Progenitor cell of endocrine pancreas (in vitro differentiated cells): Measurements from ENCODE around the gene CRK. TPM values are rescaled to one million over a fixed set of nuclear protein-coding genes. Genes with fewer than 3 reads are reported as not detected.
A peak's percentile ranks its signal among the peaks of the same experiment; 100 is the strongest.
"Not testable (repeated sequence)": the region's sequence is repeated elsewhere in the genome, so short reads cannot be mapped to it uniquely, and the experiment has no call there.

Experiments used
- DNase-seq: peaks from one replicate; pipeline ENCODE4 v3.0.0; 2021; ENCODE audit warnings: low spot score; ENCODE audit not compliant: unreplicated experiment
- H3K27ac Mint-ChIP-seq: 2 replicates; pipeline ENCODE4 v1.8.0; 2021; ENCODE audit warnings: mild to moderate bottlenecking, moderate library complexity, mixed read lengths
- H3K27me3 Mint-ChIP-seq: 2 replicates; pipeline ENCODE4 v1.8.0; 2021; ENCODE audit warnings: mixed read lengths
- H3K36me3 Mint-ChIP-seq: 2 replicates; pipeline ENCODE4 v1.8.0; 2022; ENCODE audit warnings: mixed read lengths; ENCODE audit not compliant: insufficient read depth
- H3K4me1 Mint-ChIP-seq: 2 replicates; pipeline ENCODE4 v1.8.0; 2021; ENCODE audit warnings: low read depth, mixed read lengths
- H3K4me3 Mint-ChIP-seq: 2 replicates; pipeline ENCODE4 v1.8.0; 2021; ENCODE audit warnings: low read depth, mild to moderate bottlenecking, moderate library complexity, mixed read lengths
- H3K9me3 Mint-ChIP-seq: 2 replicates; pipeline ENCODE4 v1.8.0; 2021; ENCODE audit warnings: low read depth, mixed read lengths
- CTCF ChIP-seq: fragments of 200-600 bp; sonication (generic); IDR thresholded peaks from one replicate; pipeline ENCODE4 v1.5.0; 2021; ENCODE audit warnings: antibody characterized with exemption, mild to moderate bottlenecking; ENCODE audit not compliant: unreplicated experiment
- total RNA-seq: library from RNA; stranded (reverse); gene quantifications from 2 replicates; pipeline ENCODE4 v1.2.1, GENCODE V29; 2021

CRK gene
- total RNA-seq, 1 donor from 2014 or later: 41.6 TPM

- Mint-ChIP-seq H3K36me3 (peaks cover 3% of the 10 kb centered on the region), H3K9me3 (no peaks in the 10 kb centered on the region), H3K4me3 (no peak overlapping the region), H3K27ac (peak overlapping the region; percentile 78), H3K27me3 (no peaks in the 10 kb centered on the region), H3K4me1 (peaks cover 17% of the 10 kb centered on the region)
- DNase-seq: no peak
- no peak for TF ChIP-seq CTCF
These were observed 71.1 kb downstream of the CRK start for GRCh38 chr17:1384905-1385435.

DNA sequence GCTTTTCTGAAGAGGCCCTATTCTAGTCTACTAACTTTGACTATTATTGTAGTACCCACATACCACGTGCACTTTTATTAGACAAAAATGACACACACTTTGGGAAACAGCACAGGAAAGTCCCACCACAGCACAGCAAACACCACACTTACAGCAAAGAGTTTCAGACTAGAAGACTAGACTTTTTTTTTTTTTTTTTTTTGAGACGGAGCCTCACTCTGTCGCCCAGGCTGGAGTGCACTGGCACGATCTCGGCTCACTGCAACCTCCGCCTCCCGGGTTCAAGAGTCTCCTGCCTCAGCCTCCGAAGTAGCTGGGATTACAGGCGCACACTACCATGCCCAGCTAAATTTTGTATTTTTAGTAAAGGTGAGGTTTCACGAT lies 76.1 kb downstream of the CRK start:
- TF ChIP-seq CTCF: no peak
- Mint-ChIP-seq H3K27me3 (no peaks in the 10 kb centered on the region), H3K4me1 (peaks cover 39% of the 10 kb centered on the region), H3K27ac (peak overlapping the region; percentile 63), H3K9me3 (no peaks in the 10 kb centered on the region), H3K36me3 (peaks cover 8% of the 10 kb centered on the region), H3K4me3 (no peak overlapping the region)
- no peak for DNase-seq

- no peak for DNase-seq
- no peak overlapping the region for H3K4me3 Mint-ChIP-seq
- H3K4me1 Mint-ChIP-seq: peaks cover 42% of the 10 kb centered on the region
- no peaks in the 10 kb centered on the region for H3K9me3 Mint-ChIP-seq
- H3K36me3 Mint-ChIP-seq: peaks cover 8% of the 10 kb centered on the region
- H3K27ac Mint-ChIP-seq: peak overlapping the region; percentile 63
- no peak for TF ChIP-seq CTCF
- no peaks in the 10 kb centered on the region for H3K27me3 Mint-ChIP-seq
These were observed 76.7 kb downstream of the CRK start for GRCh38 chr17:1379208-1379929.

DNA sequence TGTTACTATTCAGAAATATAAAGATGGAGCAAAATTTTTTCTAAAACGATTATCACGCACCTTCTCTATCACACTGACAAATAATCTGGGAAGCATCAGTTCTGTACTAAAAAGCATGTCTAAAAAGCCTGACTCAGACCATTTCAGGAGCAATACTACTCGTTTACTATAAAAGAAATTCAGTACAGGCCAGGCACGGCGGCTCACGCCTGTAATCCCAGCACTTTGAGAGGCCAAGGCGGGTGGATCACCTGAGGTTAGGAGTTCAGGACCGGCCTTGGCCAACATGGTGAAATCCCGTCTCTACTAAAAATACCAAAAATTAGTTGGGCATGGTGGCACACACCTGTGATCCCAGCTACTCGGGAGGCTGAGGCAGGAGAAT lies 77.6 kb downstream of the CRK start:
- not testable (repeated sequence) for H3K9me3 Mint-ChIP-seq, H3K27me3 Mint-ChIP-seq, DNase-seq, H3K4me3 Mint-ChIP-seq, H3K36me3 Mint-ChIP-seq
- peak overlapping the region; percentile 85 for H3K27ac Mint-ChIP-seq
- peaks cover 47% of the 10 kb centered on the region for H3K4me1 Mint-ChIP-seq

GRCh38 chr17:1377334-1377733 lies 78.7 kb downstream of the CRK start:
- peaks cover 8% of the 10 kb centered on the region for H3K36me3 Mint-ChIP-seq
- H3K9me3 Mint-ChIP-seq: no peaks in the 10 kb centered on the region
- H3K4me3 Mint-ChIP-seq: no peak overlapping the region
- no peak for TF ChIP-seq CTCF
- H3K4me1 Mint-ChIP-seq: peaks cover 47% of the 10 kb centered on the region
- H3K27ac Mint-ChIP-seq: peak overlapping the region; percentile 42
- H3K27me3 Mint-ChIP-seq: no peaks in the 10 kb centered on the region
- no peak for DNase-seq

- Mint-ChIP-seq H3K27me3 (no peaks in the 10 kb centered on the region), H3K4me1 (peaks cover 42% of the 10 kb centered on the region), H3K4me3 (no peak overlapping the region), H3K36me3 (peaks cover 6% of the 10 kb centered on the region), H3K27ac (peak overlapping the region; percentile 76), H3K9me3 (no peaks in the 10 kb centered on the region)
- no peak for TF ChIP-seq CTCF
- no peak for DNase-seq
These were observed 80.0 kb downstream of the CRK start for GRCh38 chr17:1376061-1376460.
